Liver (tissue), 9 donors: Measurements from ENCODE around the gene CEMP1. TPM values are rescaled to one million over a fixed set of nuclear protein-coding genes. Genes with fewer than 3 reads are reported as not detected.

Source experiments
- DNase-seq: peaks from one replicate; pipeline ENCODE4 v3.0.0-alpha.2; 2017; ENCODE audit warnings: low spot score
- H3K27ac ChIP-seq, 2 donors: one replicate each; pipeline ENCODE4 v1.7.0; 2013; ENCODE audit warnings: inconsistent platforms in 2 of 2, low read length in 2 of 2, control low read depth in 1 of 2, low read depth in 1 of 2, mild to moderate bottlenecking in 1 of 2
- H3K27me3 ChIP-seq, 4 donors: one replicate each; pipeline versions ENCODE4 v1.6.1 to v1.7.0; 2013; ENCODE audit warnings: low read length in 3 of 4, inconsistent platforms in 1 of 4, mild to moderate bottlenecking in 1 of 4, moderate library complexity in 1 of 4; ENCODE audit not compliant: control insufficient read depth in 4 of 4, insufficient read depth in 4 of 4
- H3K36me3 ChIP-seq, 4 donors: one replicate each; pipeline versions ENCODE4 v1.6.1 to v1.7.0; 2013; ENCODE audit warnings: low read length in 3 of 4, mild to moderate bottlenecking in 3 of 4, low read depth in 1 of 4, moderate library complexity in 1 of 4; ENCODE audit not compliant: control insufficient read depth in 4 of 4, insufficient read depth in 3 of 4
- H3K4me1 ChIP-seq, 4 donors: one replicate each; pipeline versions ENCODE4 v1.6.1 to v1.7.0; 2013; ENCODE audit warnings: low read length in 3 of 4, mild to moderate bottlenecking in 3 of 4, moderate library complexity in 1 of 4; ENCODE audit not compliant: control insufficient read depth in 4 of 4, insufficient read depth in 4 of 4
- H3K4me3 ChIP-seq, 3 donors: one replicate each; pipeline versions ENCODE4 v1.6.1 to v1.7.0; 2013; ENCODE audit warnings: low read length in 3 of 3, control low read depth in 1 of 3, low read depth in 1 of 3, mild to moderate bottlenecking in 1 of 3
- H3K9ac ChIP-seq, 2 donors: one replicate each; pipeline ENCODE4 v1.7.0; 2013; ENCODE audit warnings: low read length in 2 of 2, mild to moderate bottlenecking in 2 of 2, moderate library complexity in 2 of 2, control low read depth in 1 of 2, low read depth in 1 of 2
- H3K9me3 ChIP-seq, 4 donors: one replicate each; pipeline versions ENCODE4 v1.6.1 to v1.7.0; 2013; ENCODE audit warnings: low read length in 3 of 4; ENCODE audit not compliant: control insufficient read depth in 4 of 4
- FOXA2 ChIP-seq: IDR thresholded peaks from 2 replicates; pipeline ENCODE4 v1.6.1; 2016; ENCODE audit warnings: antibody characterized with exemption
- GABPA ChIP-seq, 2 donors: IDR thresholded peaks in 1 of 2; conservative IDR thresholded peaks in 1 of 2; 2 replicates each; pipeline ENCODE4 v1.6.1; 2016; ENCODE audit warnings: antibody characterized with exemption in 2 of 2, mild to moderate bottlenecking in 1 of 2, moderate library complexity in 1 of 2
- HNF4A ChIP-seq, 2 donors: conservative IDR thresholded peaks; 2 replicates each; pipeline ENCODE4 v1.6.1; 2016; ENCODE audit warnings: antibody characterized with exemption in 2 of 2, mild to moderate bottlenecking in 2 of 2
- HNF4G ChIP-seq: IDR thresholded peaks from 2 replicates; pipeline ENCODE4 v1.6.1; 2016; ENCODE audit warnings: antibody characterized with exemption
- NR2F2 ChIP-seq: IDR thresholded peaks from 2 replicates; pipeline ENCODE4 v1.6.1; 2016; ENCODE audit warnings: antibody characterized with exemption
- RAD21 ChIP-seq, 2 donors: IDR thresholded peaks; 2 replicates each; pipeline ENCODE4 v1.6.1; 2016; ENCODE audit warnings: antibody characterized with exemption in 2 of 2, mild to moderate bottlenecking in 2 of 2
- RXRA ChIP-seq, 2 donors: IDR thresholded peaks; 2 replicates each; pipeline ENCODE4 v1.6.1; 2017 to 2018; ENCODE audit warnings: antibody characterized with exemption in 2 of 2, mild to moderate bottlenecking in 1 of 2
- SP1 ChIP-seq: IDR thresholded peaks from 2 replicates; pipeline ENCODE4 v1.6.1; 2018; ENCODE audit warnings: antibody characterized with exemption, mild to moderate bottlenecking
- TAF1 ChIP-seq: conservative IDR thresholded peaks from 2 replicates; pipeline ENCODE4 v1.6.1; 2016; ENCODE audit warnings: antibody characterized with exemption, mild to moderate bottlenecking
- YY1 ChIP-seq: IDR thresholded peaks from 2 replicates; pipeline ENCODE4 v1.6.1; 2016; ENCODE audit warnings: antibody characterized with exemption, mild to moderate bottlenecking
- WGBS: extraction: QIAGEN DNeasy Blood & Tissue Kit; methylation state at CpG from one replicate; pipeline ENCODE4 v1.1.7; 2013; 5-methylcytosine and 5-hydroxymethylcytosine counted together
- polyA plus RNA-seq, 2 donors: library from polyadenylated mRNA; stranded (reverse) in 1 of 2; unstranded in 1 of 2; fragments of 200-250 nt in 1 of 2; fragments of >200 nt in 1 of 2; fragmentation: Nextera tagmentation in 1 of 2; extraction: Ambion mirVana in 1 of 2; gene quantifications; one replicate each; pipeline versions ENCODE4 v1.2.1 to v1.2.3, GENCODE V29; 2013 to 2015
- total RNA-seq, 2 donors: library from RNA; depleted of rRNA; stranded (reverse); fragments of >200 nt; gene quantifications; one replicate each; pipeline ENCODE4 v1.2.3, GENCODE V29; 2014
- TF ChIP-seq, protein P1 (sequence below): IDR thresholded peaks from 2 replicates; pipeline ENCODE4 v1.6.1; 2016; ENCODE audit warnings: antibody characterized with exemption, mild to moderate bottlenecking
- TF ChIP-seq, protein P2 (sequence below): IDR thresholded peaks from 2 replicates; pipeline ENCODE4 v1.6.1; 2016; ENCODE audit warnings: antibody characterized with exemption
- TF ChIP-seq, protein P3 (sequence below): IDR thresholded peaks from 2 replicates; pipeline ENCODE4 v1.6.1; 2016; ENCODE audit warnings: antibody characterized with exemption
- donor health status: healthy.
- donor health status: healthy.
- donor health status: healthy.
- donor health status: healthy.
- donor health status: healthy.

CEMP1 gene
- total and polyA plus RNA-seq, 4 donors = 0.06 to 1.6 (median 0.20) TPM

DNA sequence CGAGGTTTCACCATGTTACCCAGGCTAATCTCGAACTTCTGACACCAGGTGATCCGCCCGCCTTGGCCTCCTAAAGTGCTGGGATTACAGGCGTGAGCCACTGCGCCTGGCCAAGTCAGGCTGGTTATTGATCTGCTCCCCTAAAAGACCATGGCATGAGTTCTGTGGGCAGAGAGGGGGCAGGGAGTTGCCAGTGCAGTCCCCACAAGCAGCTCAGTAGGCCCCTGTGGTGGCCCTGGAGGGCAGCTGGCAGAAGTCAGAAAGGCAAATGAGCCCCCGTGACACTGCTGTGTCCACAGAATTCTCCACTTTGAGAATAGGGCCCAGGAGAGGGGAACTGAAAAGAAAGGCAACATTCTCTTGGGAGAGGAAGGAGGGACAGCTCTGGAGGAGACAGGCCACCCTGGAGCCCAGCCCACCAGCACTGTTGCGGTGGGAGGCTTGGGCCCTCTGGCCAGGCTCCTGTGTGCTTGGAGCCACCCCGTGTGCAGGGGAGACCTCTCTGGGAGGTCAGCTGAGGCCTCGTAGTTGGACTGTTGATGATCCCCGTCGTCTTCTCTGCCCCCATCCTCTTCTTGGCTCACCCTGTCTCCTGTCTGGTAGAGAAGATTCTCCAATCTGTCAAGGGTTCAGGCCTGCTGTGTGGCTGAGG is 13.1 kb downstream of the CEMP1 start:
- TF ChIP-seq RAD21 (IDR thresholded peaks at IDR 0.05) = no peak
- TF ChIP-seq HNF4G = no peak
- no peak for TF ChIP-seq FOXA2
- TF ChIP-seq, protein P1, sequence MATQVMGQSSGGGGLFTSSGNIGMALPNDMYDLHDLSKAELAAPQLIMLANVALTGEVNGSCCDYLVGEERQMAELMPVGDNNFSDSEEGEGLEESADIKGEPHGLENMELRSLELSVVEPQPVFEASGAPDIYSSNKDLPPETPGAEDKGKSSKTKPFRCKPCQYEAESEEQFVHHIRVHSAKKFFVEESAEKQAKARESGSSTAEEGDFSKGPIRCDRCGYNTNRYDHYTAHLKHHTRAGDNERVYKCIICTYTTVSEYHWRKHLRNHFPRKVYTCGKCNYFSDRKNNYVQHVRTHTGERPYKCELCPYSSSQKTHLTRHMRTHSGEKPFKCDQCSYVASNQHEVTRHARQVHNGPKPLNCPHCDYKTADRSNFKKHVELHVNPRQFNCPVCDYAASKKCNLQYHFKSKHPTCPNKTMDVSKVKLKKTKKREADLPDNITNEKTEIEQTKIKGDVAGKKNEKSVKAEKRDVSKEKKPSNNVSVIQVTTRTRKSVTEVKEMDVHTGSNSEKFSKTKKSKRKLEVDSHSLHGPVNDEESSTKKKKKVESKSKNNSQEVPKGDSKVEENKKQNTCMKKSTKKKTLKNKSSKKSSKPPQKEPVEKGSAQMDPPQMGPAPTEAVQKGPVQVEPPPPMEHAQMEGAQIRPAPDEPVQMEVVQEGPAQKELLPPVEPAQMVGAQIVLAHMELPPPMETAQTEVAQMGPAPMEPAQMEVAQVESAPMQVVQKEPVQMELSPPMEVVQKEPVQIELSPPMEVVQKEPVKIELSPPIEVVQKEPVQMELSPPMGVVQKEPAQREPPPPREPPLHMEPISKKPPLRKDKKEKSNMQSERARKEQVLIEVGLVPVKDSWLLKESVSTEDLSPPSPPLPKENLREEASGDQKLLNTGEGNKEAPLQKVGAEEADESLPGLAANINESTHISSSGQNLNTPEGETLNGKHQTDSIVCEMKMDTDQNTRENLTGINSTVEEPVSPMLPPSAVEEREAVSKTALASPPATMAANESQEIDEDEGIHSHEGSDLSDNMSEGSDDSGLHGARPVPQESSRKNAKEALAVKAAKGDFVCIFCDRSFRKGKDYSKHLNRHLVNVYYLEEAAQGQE = no peak
- TF ChIP-seq TAF1 = no peak
- no peak for TF ChIP-seq NR2F2
- TF ChIP-seq, protein P2, sequence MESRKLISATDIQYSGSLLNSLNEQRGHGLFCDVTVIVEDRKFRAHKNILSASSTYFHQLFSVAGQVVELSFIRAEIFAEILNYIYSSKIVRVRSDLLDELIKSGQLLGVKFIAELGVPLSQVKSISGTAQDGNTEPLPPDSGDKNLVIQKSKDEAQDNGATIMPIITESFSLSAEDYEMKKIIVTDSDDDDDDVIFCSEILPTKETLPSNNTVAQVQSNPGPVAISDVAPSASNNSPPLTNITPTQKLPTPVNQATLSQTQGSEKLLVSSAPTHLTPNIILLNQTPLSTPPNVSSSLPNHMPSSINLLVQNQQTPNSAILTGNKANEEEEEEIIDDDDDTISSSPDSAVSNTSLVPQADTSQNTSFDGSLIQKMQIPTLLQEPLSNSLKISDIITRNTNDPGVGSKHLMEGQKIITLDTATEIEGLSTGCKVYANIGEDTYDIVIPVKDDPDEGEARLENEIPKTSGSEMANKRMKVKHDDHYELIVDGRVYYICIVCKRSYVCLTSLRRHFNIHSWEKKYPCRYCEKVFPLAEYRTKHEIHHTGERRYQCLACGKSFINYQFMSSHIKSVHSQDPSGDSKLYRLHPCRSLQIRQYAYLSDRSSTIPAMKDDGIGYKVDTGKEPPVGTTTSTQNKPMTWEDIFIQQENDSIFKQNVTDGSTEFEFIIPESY = no peak
- no peak for TF ChIP-seq SP1
- TF ChIP-seq, protein P3, sequence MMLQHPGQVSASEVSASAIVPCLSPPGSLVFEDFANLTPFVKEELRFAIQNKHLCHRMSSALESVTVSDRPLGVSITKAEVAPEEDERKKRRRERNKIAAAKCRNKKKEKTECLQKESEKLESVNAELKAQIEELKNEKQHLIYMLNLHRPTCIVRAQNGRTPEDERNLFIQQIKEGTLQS = no peak
- no peak for TF ChIP-seq YY1
- TF ChIP-seq GABPA (IDR thresholded peaks at IDR 0.05 in 1 of 2, conservative IDR thresholded peaks at IDR 0.05 in 1 of 2) = no peak
- no peak for TF ChIP-seq RXRA (IDR thresholded peaks at IDR 0.05)
- WGBS = 60% methylated on average over 12 of the region's 12 CpGs
- peaks cover 23 to 70% (median 63%) of the 10 kb centered on the region in 4 donors for H3K4me1 ChIP-seq
- no peaks in the 10 kb centered on the region for H3K9me3 ChIP-seq
- H3K4me3 ChIP-seq = no peak overlapping the region
- H3K27ac ChIP-seq = peak overlapping the region; percentile 1 to 22
- no peaks in the 10 kb centered on the region for H3K27me3 ChIP-seq
- H3K9ac ChIP-seq = no peak overlapping the region
- peaks cover 0 to 2% (median 0%) of the 10 kb centered on the region in 4 donors for H3K36me3 ChIP-seq
- no peak for DNase-seq

DNA sequence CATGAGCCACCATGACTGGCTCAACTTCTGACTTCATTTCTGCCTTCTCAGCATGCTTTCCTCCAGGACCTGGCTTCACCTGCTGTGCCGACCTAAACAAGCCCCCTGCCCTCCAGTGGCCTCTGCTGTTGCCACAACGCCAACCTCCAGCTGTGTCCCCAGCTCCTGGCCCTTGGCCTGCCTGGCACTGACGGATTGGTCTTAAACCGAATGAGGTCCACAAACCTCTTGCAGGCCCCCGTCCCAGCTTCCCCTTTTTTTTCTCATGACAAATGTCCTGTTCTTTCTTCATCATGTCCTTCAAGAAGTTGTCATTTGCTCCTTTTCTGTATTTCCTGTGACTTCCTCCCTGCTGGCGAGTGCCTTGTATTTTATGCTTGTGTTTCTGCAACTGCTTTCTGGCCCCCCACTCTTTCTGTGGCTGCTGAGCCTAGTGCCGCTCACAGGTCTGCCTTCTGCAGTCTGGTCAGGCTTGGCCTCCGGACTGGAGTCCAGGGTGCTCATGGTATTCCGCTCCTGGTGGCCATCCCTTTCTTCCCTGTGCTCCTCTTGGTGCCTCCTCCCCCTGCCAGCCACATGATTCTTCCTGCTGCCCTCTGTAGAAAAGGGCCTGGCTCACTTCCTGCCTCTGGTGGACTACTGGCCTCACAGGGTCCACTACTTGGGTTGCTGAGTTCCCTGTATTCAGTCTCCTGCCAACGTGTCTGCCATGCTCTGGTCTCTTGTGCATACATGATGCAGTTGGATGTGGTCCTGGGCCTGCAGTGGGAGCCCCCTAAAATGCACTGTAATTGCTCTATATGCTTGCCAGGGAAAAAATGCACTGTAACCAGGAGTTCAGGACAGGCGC is 14.6 kb downstream of the CEMP1 start:
- peaks cover 23 to 73% (median 64%) of the 10 kb centered on the region in 4 donors for H3K4me1 ChIP-seq

More for the DNA sequence above, 14.6 kb downstream of the CEMP1 start:
- WGBS = 41% methylated on average over 11 of the region's 11 CpGs
- DNase-seq = no peak
- TF ChIP-seq RAD21 (IDR thresholded peaks at IDR 0.05) (no peak), HNF4A (conservative IDR thresholded peaks at IDR 0.05) (peak; percentile 32)
- Histone ChIP-seq H3K4me3 (peak overlapping the region in 1 of 3 donors; percentile 9), H3K9ac (peak overlapping the region in 1 of 2 donors; percentile 31), H3K9me3 (no peaks in the 10 kb centered on the region), H3K36me3 (peaks cover 0 to 2% (median 0%) of the 10 kb centered on the region in 4 donors), H3K27me3 (no peaks in the 10 kb centered on the region), H3K27ac (peak overlapping the region; percentile 60 to 96)
